ENCODE results near the gene FAM210A. TPM values are rescaled to one million over a fixed set of nuclear protein-coding genes. Genes with fewer than 3 reads are reported as not detected.

Gene FAM210A
- total RNA-seq, 1 experiment from 2014 or later: 29.3 TPM

- DNase-seq: no peak
- BruUV-seq (replicated peaks): TSS peak; percentile 12
- H3K4me3 ChIP-seq: no peak overlapping the region
- H3F3A ChIP-seq (ENCODE audit: insufficient read depth, low read depth): no peaks in the 10 kb centered on the region
- no peak overlapping the region for H2AFZ ChIP-seq
- H3K79me2 ChIP-seq (ENCODE audit: low read depth): no peaks in the 10 kb centered on the region
- ChIA-PET CTCF (no interaction called here), POLR2A (ENCODE audit: unreplicated experiment) (interaction anchor here (0.7 kb wide), 1 partner anchor 879 kb away, joined by 4 read pairs; the partner anchor contains the start of gene PTPN2)
- 0 out of 2 replicates have a peak, but pooled peaks cover 12% of the 10 kb centered on the region for H3K36me3 ChIP-seq (ENCODE audit: low read depth)
- no peak overlapping the region for H3K27ac ChIP-seq
- TF ChIP-seq EZH2 (IDR thresholded peaks at IDR 0.05; ENCODE audit: low read depth): no peak
- TF ChIP-seq, protein P1, sequence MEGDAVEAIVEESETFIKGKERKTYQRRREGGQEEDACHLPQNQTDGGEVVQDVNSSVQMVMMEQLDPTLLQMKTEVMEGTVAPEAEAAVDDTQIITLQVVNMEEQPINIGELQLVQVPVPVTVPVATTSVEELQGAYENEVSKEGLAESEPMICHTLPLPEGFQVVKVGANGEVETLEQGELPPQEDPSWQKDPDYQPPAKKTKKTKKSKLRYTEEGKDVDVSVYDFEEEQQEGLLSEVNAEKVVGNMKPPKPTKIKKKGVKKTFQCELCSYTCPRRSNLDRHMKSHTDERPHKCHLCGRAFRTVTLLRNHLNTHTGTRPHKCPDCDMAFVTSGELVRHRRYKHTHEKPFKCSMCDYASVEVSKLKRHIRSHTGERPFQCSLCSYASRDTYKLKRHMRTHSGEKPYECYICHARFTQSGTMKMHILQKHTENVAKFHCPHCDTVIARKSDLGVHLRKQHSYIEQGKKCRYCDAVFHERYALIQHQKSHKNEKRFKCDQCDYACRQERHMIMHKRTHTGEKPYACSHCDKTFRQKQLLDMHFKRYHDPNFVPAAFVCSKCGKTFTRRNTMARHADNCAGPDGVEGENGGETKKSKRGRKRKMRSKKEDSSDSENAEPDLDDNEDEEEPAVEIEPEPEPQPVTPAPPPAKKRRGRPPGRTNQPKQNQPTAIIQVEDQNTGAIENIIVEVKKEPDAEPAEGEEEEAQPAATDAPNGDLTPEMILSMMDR (conservative IDR thresholded peaks at IDR 0.05): no peak
- H3K9me2 ChIP-seq (ENCODE audit: insufficient read depth): no peaks in the 10 kb centered on the region
- H3K4me2 ChIP-seq: no peak overlapping the region
- H4K20me1 ChIP-seq (ENCODE audit: insufficient read depth): no peaks in the 10 kb centered on the region
- intact Hi-C loops (cut with micrococcal nuclease; ENCODE audit: unreplicated experiment): no loop called here
- H3K9me3 ChIP-seq (ENCODE audit: insufficient read depth, low read depth): peaks cover 4% of the 10 kb centered on the region; the same call in 1 of the 2 replicates
- no peaks in the 10 kb centered on the region for H3K4me1 ChIP-seq (replicated peaks; ENCODE audit: insufficient read depth)
- H3K27me3 ChIP-seq (ENCODE audit: insufficient read depth, low read depth): no peaks in the 10 kb centered on the region
These were observed 36.5 kb upstream of the FAM210A start for GRCh38 chr18:13762690-13763439.

DNA sequence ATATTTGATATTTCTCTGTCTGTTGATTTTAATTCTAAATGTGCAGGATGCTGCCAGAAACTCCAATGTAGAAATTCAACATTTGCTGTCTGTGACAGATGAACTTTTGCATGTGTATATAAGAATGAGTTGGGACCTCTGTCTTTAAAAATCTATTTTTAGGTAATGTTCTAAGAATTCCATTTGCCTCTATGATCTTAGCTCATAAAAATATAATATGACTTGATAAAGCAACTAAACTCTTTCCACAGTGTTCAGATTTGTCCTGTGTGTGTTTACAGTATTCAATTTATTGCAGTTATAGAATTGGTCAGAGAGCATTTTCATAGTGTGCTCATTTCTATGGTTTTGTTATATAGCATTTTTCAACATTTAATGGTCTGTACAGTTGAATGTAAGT, 33.7 kb upstream of the FAM210A start:
- H3K9me3 ChIP-seq (ENCODE audit: insufficient read depth, low read depth): no peaks in the 10 kb centered on the region
- no peak for DNase-seq
- H4K20me1 ChIP-seq (ENCODE audit: insufficient read depth): no peaks in the 10 kb centered on the region
- no peaks in the 10 kb centered on the region for H3K79me2 ChIP-seq (ENCODE audit: low read depth)
- no peak overlapping the region for H3K4me3 ChIP-seq
- H3K4me2 ChIP-seq: no peak overlapping the region
- H3F3A ChIP-seq (ENCODE audit: insufficient read depth, low read depth): no peaks in the 10 kb centered on the region
- TF ChIP-seq, protein P1 (conservative IDR thresholded peaks at IDR 0.05): no peak
- no peak for TF ChIP-seq EZH2 (IDR thresholded peaks at IDR 0.05; ENCODE audit: low read depth)
- intact Hi-C loops (cut with micrococcal nuclease; ENCODE audit: unreplicated experiment): no loop called here
- CTCF ChIA-PET: no interaction called here
- H2AFZ ChIP-seq: no peak overlapping the region
- POLR2A ChIA-PET (ENCODE audit: unreplicated experiment): no interaction called here
- peaks cover 21% of the 10 kb centered on the region; the same call in 1 of the 2 replicates for H3K36me3 ChIP-seq (ENCODE audit: low read depth)
- no peaks in the 10 kb centered on the region for H3K9me2 ChIP-seq (ENCODE audit: insufficient read depth)
- BruUV-seq (replicated peaks): no TSS peak
- H3K4me1 ChIP-seq (replicated peaks; ENCODE audit: insufficient read depth): no peaks in the 10 kb centered on the region
- H3K27ac ChIP-seq: no peak overlapping the region
- no peaks in the 10 kb centered on the region for H3K27me3 ChIP-seq (ENCODE audit: insufficient read depth, low read depth)

GRCh38 chr18:13758622-13759021, 32.3 kb upstream of the FAM210A start:
- Histone ChIP-seq H3K27me3 (ENCODE audit: insufficient read depth, low read depth) (no peaks in the 10 kb centered on the region), H3F3A (ENCODE audit: insufficient read depth, low read depth) (no peaks in the 10 kb centered on the region), H3K36me3 (ENCODE audit: low read depth) (peaks cover 35% of the 10 kb centered on the region), H3K4me2 (no peak overlapping the region), H3K4me3 (no peak overlapping the region), H3K9me3 (ENCODE audit: insufficient read depth, low read depth) (no peaks in the 10 kb centered on the region), H2AFZ (no peak overlapping the region), H3K4me1 (replicated peaks; ENCODE audit: insufficient read depth) (no peaks in the 10 kb centered on the region), H3K27ac (no peak overlapping the region), H3K79me2 (ENCODE audit: low read depth) (no peaks in the 10 kb centered on the region), H3K9me2 (ENCODE audit: insufficient read depth) (no peaks in the 10 kb centered on the region), H4K20me1 (ENCODE audit: insufficient read depth) (no peaks in the 10 kb centered on the region)
- intact Hi-C loops (cut with micrococcal nuclease; ENCODE audit: unreplicated experiment): no loop called here
- ChIA-PET POLR2A (ENCODE audit: unreplicated experiment) (no interaction called here), CTCF (no interaction called here)
- TF ChIP-seq, protein P1 (conservative IDR thresholded peaks at IDR 0.05): no peak
- TF ChIP-seq EZH2 (IDR thresholded peaks at IDR 0.05; ENCODE audit: low read depth): no peak
- DNase-seq: no peak
- BruUV-seq (replicated peaks): no TSS peak
